CD4-positive, CD25-positive, alpha-beta regulatory T cell (primary cell): ENCODE measurements around the gene IL37. TPM values are rescaled to one million over a fixed set of nuclear protein-coding genes. Genes with fewer than 3 reads are reported as not detected.
A peak's percentile ranks its signal among the peaks of the same experiment; 100 is the strongest.

Experiments used
- ATAC-seq, 2 donors: fragments of 150-1000 bp; cut with Tn5 transposase; one replicate each; pipeline ENCODE4 v1.10.0; 2021; ENCODE audit warnings: low read depth in 2 of 2, moderate number of reproducible peaks in 2 of 2, moderate library complexity in 1 of 2
- DNase-seq, 3 donors: peaks; one replicate each; pipeline versions ENCODE4 v3.0.0 to v3.0.0-alpha.2; 2012 to 2022; ENCODE audit warnings: mixed read lengths in 1 of 3
- H3K27ac ChIP-seq: one replicate; pipeline ENCODE4 v1.7.0; 2013; ENCODE audit warnings: mild to moderate bottlenecking, low read length; ENCODE audit not compliant: insufficient read depth, poor library complexity, severe bottlenecking
- H3K27me3 ChIP-seq: one replicate; pipeline ENCODE4 v1.7.0; 2013; ENCODE audit warnings: low read length; ENCODE audit not compliant: control insufficient read depth, insufficient read depth
- H3K36me3 ChIP-seq: one replicate; pipeline ENCODE4 v1.7.0; 2013; ENCODE audit warnings: mild to moderate bottlenecking, low read length, moderate library complexity; ENCODE audit not compliant: control insufficient read depth, insufficient read depth
- H3K4me1 ChIP-seq: 2 replicates; pipeline ENCODE4 v1.7.0; 2013; ENCODE audit warnings: mild to moderate bottlenecking, low read length; ENCODE audit not compliant: insufficient read depth, control insufficient read depth, poor library complexity, severe bottlenecking
- H3K4me3 ChIP-seq: one replicate; pipeline ENCODE4 v1.7.0; 2013; ENCODE audit warnings: low read depth, mild to moderate bottlenecking, low read length, moderate library complexity
- H3K9me3 ChIP-seq, 2 experiments: 1 replicate in 1 of 2; 2 replicates in 1 of 2; pipeline ENCODE4 v1.7.0; 2013; ENCODE audit warnings: low read length in 2 of 2, mild to moderate bottlenecking in 1 of 2, moderate library complexity in 1 of 2; ENCODE audit not compliant: control insufficient read depth in 2 of 2
- H3K27ac Mint-ChIP-seq, 3 donors: one replicate each; pipeline ENCODE4 v1.8.0; 2020 to 2022; ENCODE audit warnings: mild to moderate bottlenecking in 3 of 3, mixed read lengths in 3 of 3, moderate library complexity in 2 of 3
- H3K27me3 Mint-ChIP-seq: one replicate; pipeline ENCODE4 v1.8.0; 2022; ENCODE audit warnings: mild to moderate bottlenecking, mixed read lengths
- H3K36me3 Mint-ChIP-seq: one replicate; pipeline ENCODE4 v1.8.0; 2020; ENCODE audit warnings: mixed read lengths
- H3K4me1 Mint-ChIP-seq, 4 donors: one replicate each; pipeline ENCODE4 v1.8.0; 2020 to 2022; ENCODE audit warnings: mixed read lengths in 4 of 4, mild to moderate bottlenecking in 1 of 4
- H3K4me3 Mint-ChIP-seq, 4 donors: one replicate each; pipeline ENCODE4 v1.8.0; 2020 to 2022; ENCODE audit warnings: mild to moderate bottlenecking in 4 of 4, mixed read lengths in 4 of 4, moderate library complexity in 3 of 4
- H3K9me3 Mint-ChIP-seq, 7 donors: one replicate each; pipeline ENCODE4 v1.8.0; 2020 to 2022; ENCODE audit warnings: mixed read lengths in 7 of 7, mild to moderate bottlenecking in 3 of 7, moderate library complexity in 2 of 7
- polyA plus RNA-seq, 4 donors: library from polyadenylated mRNA; unstranded; fragments of 300-500 nt; fragmentation: Illumina TruSeq; gene quantifications; one replicate each; pipeline ENCODE4 v1.2.3, GENCODE V29; 2021
- total RNA-seq: library from RNA; stranded (reverse); gene quantifications from one replicate; pipeline ENCODE4 v1.2.3, GENCODE V29; 2022

IL37 gene
- total and polyA plus RNA-seq, 5 donors from 2014 or later = not detected

GRCh38 chr2:112876257-112876970, 34.6 kb upstream of the IL37 start:
- no peaks in the 10 kb centered on the region for H3K36me3 Mint-ChIP-seq
- no peak overlapping the region for H3K27ac ChIP-seq
- H3K4me3 Mint-ChIP-seq = no peak overlapping the region
- peaks cover 0 to 7% (median 0%) of the 10 kb centered on the region in 7 donors for H3K9me3 Mint-ChIP-seq
- no peak for ATAC-seq
- peak overlapping the region in 1 of 3 donors; percentile 6 for H3K27ac Mint-ChIP-seq
- peaks cover 16% of the 10 kb centered on the region for H3K27me3 Mint-ChIP-seq
- DNase-seq = no peak
- no peak overlapping the region for H3K4me3 ChIP-seq
- peaks cover 0 to 12% (median 0%) of the 10 kb centered on the region in 4 donors for H3K4me1 Mint-ChIP-seq
- peaks cover 7% of the 10 kb centered on the region for H3K4me1 ChIP-seq
- no peaks in the 10 kb centered on the region for H3K36me3 ChIP-seq
- no peaks in the 10 kb centered on the region for H3K9me3 ChIP-seq
- peaks cover 14% of the 10 kb centered on the region for H3K27me3 ChIP-seq

GRCh38 chr2:112876971-112877361, 34.0 kb upstream of the IL37 start:
- H3K9me3 Mint-ChIP-seq = peaks cover 0 to 7% (median 0%) of the 10 kb centered on the region in 7 donors
- H3K4me1 Mint-ChIP-seq = peaks cover 0 to 12% (median 0%) of the 10 kb centered on the region in 4 donors
- Histone ChIP-seq H3K4me3 (no peak overlapping the region), H3K36me3 (no peaks in the 10 kb centered on the region), H3K27me3 (peaks cover 9% of the 10 kb centered on the region), H3K27ac (no peak overlapping the region), H3K4me1 (peaks cover 7% of the 10 kb centered on the region), H3K9me3 (no peaks in the 10 kb centered on the region)
- no peaks in the 10 kb centered on the region for H3K36me3 Mint-ChIP-seq
- H3K4me3 Mint-ChIP-seq = no peak overlapping the region
- no peak for ATAC-seq
- H3K27ac Mint-ChIP-seq = peak overlapping the region in 1 of 3 donors; percentile 6
- H3K27me3 Mint-ChIP-seq = peaks cover 14% of the 10 kb centered on the region
- DNase-seq = no peak

- Histone ChIP-seq H3K4me3 (no peak overlapping the region), H3K4me1 (peaks cover 7% of the 10 kb centered on the region), H3K36me3 (no peaks in the 10 kb centered on the region), H3K27ac (no peak overlapping the region), H3K27me3 (peaks cover 4% of the 10 kb centered on the region), H3K9me3 (no peaks in the 10 kb centered on the region)
- Mint-ChIP-seq H3K9me3 (peaks cover 0 to 4% (median 0%) of the 10 kb centered on the region in 7 donors), H3K27me3 (peaks cover 10% of the 10 kb centered on the region), H3K4me3 (no peak overlapping the region), H3K4me1 (peaks cover 0 to 12% (median 0%) of the 10 kb centered on the region in 4 donors), H3K36me3 (no peaks in the 10 kb centered on the region), H3K27ac (no peak overlapping the region)
- ATAC-seq (no peak), DNase-seq (no peak)
Observed at GRCh38 chr2:112877423-112877822, 33.5 kb upstream of the IL37 start.

GRCh38 chr2:112879491-112880041, 31.4 kb upstream of the IL37 start:
- H3K27ac ChIP-seq = no peak overlapping the region
- no peaks in the 10 kb centered on the region for H3K27me3 ChIP-seq
- H3K9me3 ChIP-seq = no peaks in the 10 kb centered on the region
- H3K27ac Mint-ChIP-seq = no peak overlapping the region
- H3K9me3 Mint-ChIP-seq = no peaks in the 10 kb centered on the region
- no peaks in the 10 kb centered on the region for H3K36me3 Mint-ChIP-seq
- no peak overlapping the region for H3K4me3 ChIP-seq
- H3K4me1 ChIP-seq = peaks cover 7% of the 10 kb centered on the region
- no peak overlapping the region for H3K4me3 Mint-ChIP-seq
- H3K27me3 Mint-ChIP-seq = peaks cover 4% of the 10 kb centered on the region
- DNase-seq = no peak
- no peaks in the 10 kb centered on the region for H3K36me3 ChIP-seq
- no peak for ATAC-seq
- H3K4me1 Mint-ChIP-seq = peaks cover 0 to 12% (median 2%) of the 10 kb centered on the region in 4 donors

GRCh38 chr2:112880091-112880531, 30.9 kb upstream of the IL37 start:
- Mint-ChIP-seq H3K27ac (no peak overlapping the region), H3K36me3 (no peaks in the 10 kb centered on the region), H3K4me1 (peaks cover 5 to 17% (median 7%) of the 10 kb centered on the region in 4 donors), H3K9me3 (no peaks in the 10 kb centered on the region), H3K4me3 (no peak overlapping the region), H3K27me3 (peaks cover 4% of the 10 kb centered on the region)
- Histone ChIP-seq H3K36me3 (no peaks in the 10 kb centered on the region), H3K27me3 (no peaks in the 10 kb centered on the region), H3K27ac (no peak overlapping the region), H3K4me3 (no peak overlapping the region), H3K9me3 (no peaks in the 10 kb centered on the region), H3K4me1 (peaks cover 12% of the 10 kb centered on the region)
- peak in 1 of 3 donors; percentile 17 for DNase-seq
- ATAC-seq = peak in 1 of 2 donors; percentile 9

- Histone ChIP-seq H3K4me3 (no peak overlapping the region), H3K9me3 (no peaks in the 10 kb centered on the region), H3K36me3 (no peaks in the 10 kb centered on the region), H3K27me3 (no peaks in the 10 kb centered on the region), H3K4me1 (peaks cover 12% of the 10 kb centered on the region), H3K27ac (no peak overlapping the region)
- Mint-ChIP-seq H3K4me3 (no peak overlapping the region), H3K27ac (no peak overlapping the region), H3K36me3 (no peaks in the 10 kb centered on the region), H3K27me3 (peaks cover under 1% of the 10 kb centered on the region), H3K4me1 (peaks cover 7 to 23% (median 11%) of the 10 kb centered on the region in 4 donors), H3K9me3 (no peaks in the 10 kb centered on the region)
- ATAC-seq (no peak), DNase-seq (peak in 1 of 3 donors; percentile 44)
Observed at GRCh38 chr2:112880696-112881095, 30.3 kb upstream of the IL37 start.

GRCh38 chr2:112881217-112881985, 29.6 kb upstream of the IL37 start:
- DNase-seq (peak in 1 of 3 donors; percentile 48), ATAC-seq (peak; percentile 41 to 44)
- Mint-ChIP-seq H3K36me3 (no peaks in the 10 kb centered on the region), H3K27ac (no peak overlapping the region), H3K4me3 (no peak overlapping the region), H3K9me3 (no peaks in the 10 kb centered on the region), H3K27me3 (no peaks in the 10 kb centered on the region), H3K4me1 (peaks cover 7 to 25% (median 12%) of the 10 kb centered on the region in 4 donors)
- Histone ChIP-seq H3K27me3 (no peaks in the 10 kb centered on the region), H3K36me3 (no peaks in the 10 kb centered on the region), H3K9me3 (no peaks in the 10 kb centered on the region), H3K27ac (no peak overlapping the region), H3K4me3 (no peak overlapping the region), H3K4me1 (peaks cover 12% of the 10 kb centered on the region)
